H1 (cell line): ENCODE results near the gene TFDP1. TPM values are rescaled to one million over a fixed set of nuclear protein-coding genes. Genes with fewer than 3 reads are reported as not detected.

Experiments
- CREB1 ChIP-seq: IDR thresholded peaks from 2 replicates; pipeline ENCODE4 v1.6.1; 2012; ENCODE audit warnings: inconsistent platforms
- GABPA ChIP-seq: IDR thresholded peaks from 2 replicates; pipeline ENCODE4 v1.6.1; 2011; ENCODE audit warnings: mild to moderate bottlenecking, low read length, moderate library complexity, borderline replicate concordance; ENCODE audit not compliant: insufficient read depth
- HDAC2 ChIP-seq, 2 experiments: fragments of 300-600 bp in 1 of 2; sonication (generic) in 1 of 2; IDR thresholded peaks; 2 replicates each; pipeline ENCODE4 v1.6.1; 2011 to 2012; ENCODE audit warnings: low read depth in 2 of 2, low read length in 2 of 2, mild to moderate bottlenecking in 2 of 2, moderate library complexity in 2 of 2, borderline replicate concordance in 1 of 2, inconsistent platforms in 1 of 2
- polyA plus RNA-seq, 7 experiments: library from polyadenylated mRNA; depleted of rRNA in 3 of 7; stranded (reverse) in 5 of 7; unstranded in 2 of 7; fragments of >200 nt in 5 of 7; fragments of 200-250 nt in 2 of 7; gene quantifications; 1 replicate in 5 of 7; 2 replicates in 1 of 7; 4 replicates in 1 of 7; pipeline versions ENCODE4 v1.2.1 to v1.2.3, GENCODE V29; 2011 to 2013; ENCODE audit warnings: missing spikeins in 2 of 7, mixed read lengths in 2 of 7
- total RNA-seq: library from RNA; stranded (reverse); fragmentation: NEBNext Ultra II Directional; extraction: Animal tissue kit (Norgen Biotek cat#: 25700); gene quantifications from 2 replicates; pipeline ENCODE4 v1.2.1, GENCODE V29; 2021

Gene TFDP1
- total and polyA plus RNA-seq, 2 of the 8 experiments (the other 6 are each of a cell fraction or from before 2014, with no cell fraction given) = 43.6 to 81.9 TPM

DNA sequence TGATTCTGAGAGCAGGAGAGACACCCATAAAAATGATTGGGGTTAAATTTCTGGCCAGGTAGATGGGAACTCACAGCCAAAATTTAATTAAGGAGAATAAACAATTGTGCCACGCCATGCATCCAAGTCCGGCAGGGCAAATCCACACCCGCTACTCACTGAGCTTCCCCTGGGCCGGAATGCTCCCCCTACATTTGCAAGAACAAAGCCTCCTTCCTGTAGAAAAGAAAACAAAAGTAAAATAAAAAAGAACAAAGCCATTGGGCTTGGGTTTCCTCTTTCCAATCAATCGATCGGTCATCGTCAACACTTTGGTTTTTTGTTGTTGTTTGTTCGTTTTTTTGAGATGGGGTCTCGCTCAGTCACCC, 30.2 kb upstream of the TFDP1 start (continued):
- TF ChIP-seq CREB1 = no peak
- no peak for TF ChIP-seq GABPA
- TF ChIP-seq HDAC2 (IDR thresholded peaks at IDR 0.05; ENCODE audit: borderline replicate concordance in 1 of 2, low read depth in 2 of 2, low read length in 2 of 2) = no peak
- TF ChIP-seq, all 59 proteins: peak for 0
